Endothelial cell of umbilical vein (primary cell): ENCODE results near the gene VPS37D. TPM values are rescaled to one million over a fixed set of nuclear protein-coding genes. Genes with fewer than 3 reads are reported as not detected.

Experiments used
- BruUV-seq: library from RNA; stranded (reverse); fragments of 400-500 nt; replicated peaks from 2 replicates; lab custom pipeline; 2021; lab: Mats Ljungman, UMichigan
- CTCF ChIA-PET: fragments of 300-600, 350-600 bp; sonication (Branson Sonifier 250); formaldehyde crosslinking; loops from one replicate; lab custom pipeline; 2021; ENCODE audit warnings: antibody characterized with exemption, inconsistent platforms; lab: Charles Lee
- POLR2A ChIA-PET: fragments of 300-600, 350-600 bp; sonication (Branson Sonifier 250); formaldehyde crosslinking; loops from one replicate; lab custom pipeline; 2021; ENCODE audit warnings: antibody characterized with exemption, inconsistent platforms; lab: Charles Lee
- DNase-seq: peaks from one replicate; pipeline ENCODE4 v3.0.0-alpha.2; 2011; ENCODE audit warnings: low read depth, low spot score
- FAIRE-seq: peaks from 2 replicates; lab custom pipeline; 2011; peaks lifted over from hg19 to GRCh38; lab: Jason Lieb, UNC
- H2AFZ ChIP-seq: 2 replicates; pipeline ENCODE4 v1.6.0; 2012; ENCODE audit warnings: low read depth, low read length, control low read depth, inconsistent platforms
- H3K27ac ChIP-seq: 2 replicates; pipeline ENCODE4 v1.5.1; 2011; ENCODE audit warnings: low read depth, mild to moderate bottlenecking, control low read depth, low read length, moderate library complexity; ENCODE audit not compliant: insufficient read depth
- H3K27me3 ChIP-seq, 2 experiments: 2 replicates each; pipeline versions ENCODE4 v1.6.0 to v1.6.1; 2011; ENCODE audit warnings: low read length in 2 of 2, mixed read lengths in 1 of 2; ENCODE audit not compliant: control insufficient read depth in 2 of 2, insufficient read depth in 2 of 2
- H3K36me3 ChIP-seq, 2 experiments: 2 replicates in 1 of 2; 3 replicates in 1 of 2; pipeline ENCODE4 v1.5.1; 2011; ENCODE audit warnings: low read length in 2 of 2, mild to moderate bottlenecking in 1 of 2, moderate library complexity in 1 of 2; ENCODE audit not compliant: control insufficient read depth in 2 of 2, insufficient read depth in 2 of 2; ENCODE audit errors: extremely low read depth in 1 of 2
- H3K4me1 ChIP-seq: 3 replicates; pipeline ENCODE4 v1.5.1; 2011; ENCODE audit warnings: mild to moderate bottlenecking, low read length; ENCODE audit not compliant: control insufficient read depth, insufficient read depth; ENCODE audit errors: extremely low read depth
- H3K4me2 ChIP-seq: 2 replicates; pipeline ENCODE4 v1.6.1; 2011; ENCODE audit warnings: low read length, control low read depth, mixed read lengths; ENCODE audit not compliant: insufficient read depth
- H3K4me3 ChIP-seq, 3 experiments: fragments of 200-600 bp in 1 of 3; sonication (generic), shearing (Covaris generic) in 1 of 3; replicated peaks in 1 of 3; 2 replicates each; pipeline ENCODE4 v1.5.1; 2011 to 2016; ENCODE audit warnings: control low read depth in 3 of 3, low read length in 3 of 3, mild to moderate bottlenecking in 2 of 3, inconsistent platforms in 1 of 3, low read depth in 1 of 3, moderate library complexity in 1 of 3; ENCODE audit not compliant: insufficient read depth in 1 of 3
- H3K79me2 ChIP-seq: 2 replicates; pipeline ENCODE4 v1.6.0; 2012; ENCODE audit warnings: low read length, inconsistent platforms; ENCODE audit not compliant: control insufficient read depth, insufficient read depth
- H3K9ac ChIP-seq: replicated peaks from 2 replicates; pipeline ENCODE3; 2011; ENCODE audit warnings: low read length, control low read depth; ENCODE audit not compliant: insufficient read depth; ENCODE audit errors: extremely low read depth
- H3K9me1 ChIP-seq: replicated peaks from 3 replicates; pipeline ENCODE4 v1.6.0; 2011; ENCODE audit warnings: mild to moderate bottlenecking, low read length; ENCODE audit not compliant: control insufficient read depth, insufficient read depth; ENCODE audit errors: extremely low read depth
- H3K9me3 ChIP-seq: replicated peaks from 2 replicates; pipeline ENCODE4 v1.5.1; 2012; ENCODE audit warnings: low read length, inconsistent platforms; ENCODE audit not compliant: control insufficient read depth, insufficient read depth
- H4K20me1 ChIP-seq: replicated peaks from 2 replicates; pipeline ENCODE3; 2011; ENCODE audit warnings: mild to moderate bottlenecking, low read length; ENCODE audit not compliant: control insufficient read depth, insufficient read depth; ENCODE audit errors: extremely low read depth
- CTCF ChIP-seq, 2 donors: IDR thresholded peaks; 1 replicate in 1 of 2; 2 replicates in 1 of 2; pipeline ENCODE4 v1.5.1; 2011; ENCODE audit warnings: low read length in 2 of 2, mild to moderate bottlenecking in 2 of 2, moderate library complexity in 2 of 2, control low read depth in 1 of 2, inconsistent platforms in 1 of 2, low read depth in 1 of 2; ENCODE audit not compliant: insufficient read depth in 1 of 2; ENCODE audit errors: extremely low read depth in 1 of 2
- EZH2 ChIP-seq: IDR thresholded peaks from 2 replicates; pipeline ENCODE4 v1.6.1; 2012; ENCODE audit warnings: borderline replicate concordance, low read depth, mild to moderate bottlenecking, moderate library complexity, low read length, inconsistent platforms; ENCODE audit not compliant: severe bottlenecking
- FOS ChIP-seq: IDR thresholded peaks from 2 replicates; pipeline ENCODE4 v1.6.1; 2011; ENCODE audit warnings: mild to moderate bottlenecking, low read length, moderate library complexity, borderline replicate concordance; ENCODE audit not compliant: insufficient read depth
- GATA2 ChIP-seq: IDR thresholded peaks from 2 replicates; pipeline ENCODE4 v1.7.0; 2011; ENCODE audit warnings: low read depth, mild to moderate bottlenecking, moderate library complexity, mixed read lengths, low read length; ENCODE audit not compliant: insufficient read length, insufficient read depth
- JUN ChIP-seq: IDR thresholded peaks from 2 replicates; pipeline ENCODE4 v1.6.1; 2011; ENCODE audit warnings: borderline replicate concordance, low read depth; ENCODE audit not compliant: insufficient read length, insufficient read depth
- MAX ChIP-seq: IDR thresholded peaks from 2 replicates; pipeline ENCODE4 v1.6.1; 2011; ENCODE audit not compliant: insufficient read depth, insufficient read length
- MYC ChIP-seq: IDR thresholded peaks from one replicate; pipeline ENCODE4 v1.6.1; 2011; ENCODE audit warnings: mild to moderate bottlenecking, low read depth, low read length
- POLR2A ChIP-seq: IDR thresholded peaks from 2 replicates; pipeline ENCODE4 v1.6.1; 2012; ENCODE audit warnings: low read depth, mild to moderate bottlenecking, control low read depth, low read length
- POLR2AphosphoS5 ChIP-seq: IDR thresholded peaks from 2 replicates; pipeline ENCODE4 v1.6.1; 2012; ENCODE audit warnings: low read depth, mild to moderate bottlenecking, control low read depth, low read length, moderate library complexity; ENCODE audit not compliant: insufficient read depth
- dilution Hi-C: fragments of 300-500 bp; cut with MboI; formaldehyde crosslinking; loops from one replicate; pipeline ENCODE4 v1.15.0; 2019; ENCODE audit warnings: low sequenced_read_pairs; ENCODE audit not compliant: extremely low pct_ligation_motif_present
- intact Hi-C: fragments of 100-400 bp; cut with micrococcal nuclease; formaldehyde crosslinking; loops from one replicate; pipeline ENCODE4 v1.10.0; 2022
- polyA plus RNA-seq, 4 experiments: library from polyadenylated mRNA; depleted of rRNA in 3 of 4; stranded (reverse) in 3 of 4; unstranded in 1 of 4; fragments of >200 nt; gene quantifications; 2 replicates each; pipeline versions ENCODE4 v1.2.1 to v1.2.3, GENCODE V29; 2011 to 2012; ENCODE audit warnings: missing spikeins in 1 of 4
- total RNA-seq: library from RNA; stranded (reverse); gene quantifications from 2 replicates; pipeline ENCODE4 v1.2.3, GENCODE V29; 2021

The VPS37D gene
- total and polyA plus RNA-seq, 2 donors (not counting 3 experiments of a cell fraction or from before 2014, with no cell fraction given) = 2.0 to 2.1 TPM

- Histone ChIP-seq H4K20me1 (no peaks in the 10 kb centered on the region), H2AFZ (no peak overlapping the region), H3K4me2 (no peak overlapping the region), H3K9me1 (no peaks in the 10 kb centered on the region), H3K4me3 (no peak overlapping the region), H3K4me1 (no peaks in the 10 kb centered on the region), H3K9me3 (no peaks in the 10 kb centered on the region), H3K36me3 (peaks cover 7 to 30% of the 10 kb centered on the region in 2 experiments), H3K79me2 (no peaks in the 10 kb centered on the region), H3K9ac (no peak overlapping the region), H3K27me3 (no peaks in the 10 kb centered on the region), H3K27ac (no peak overlapping the region)
- DNase-seq (no peak), FAIRE-seq (no peak)
- dilution Hi-C loops = no loop called here
- CTCF ChIA-PET = interaction anchor here (1.0 to 3.2 kb wide), 8 partner anchors 8 to 71 kb away, joined by 3 to 26 read pairs (median 8); partner anchors contain the start of gene STX1A
- intact Hi-C loops = no loop called here
- BruUV-seq = no TSS peak
- POLR2A ChIA-PET = no interaction called here
- TF ChIP-seq EZH2 (no peak), MAX (no peak)
These were observed 33.0 kb downstream of the VPS37D start for GRCh38 chr7:73700581-73701134.

- no peak overlapping the region for H3K4me3 ChIP-seq
- no peak overlapping the region for H3K27ac ChIP-seq
- H4K20me1 ChIP-seq = no peaks in the 10 kb centered on the region
- H3K9me1 ChIP-seq = no peaks in the 10 kb centered on the region
- H3K9ac ChIP-seq = no peak overlapping the region
- FAIRE-seq (peak; percentile 58), DNase-seq (peak; percentile 46)
- H3K27me3 ChIP-seq = no peaks in the 10 kb centered on the region
- ChIA-PET POLR2A (no interaction called here), CTCF (interaction anchor here (1.0 to 3.2 kb wide), 11 partner anchors 9 to 95 kb away, joined by 3 to 26 read pairs (median 9); partner anchors contain the start of gene STX1A)
- BruUV-seq = no TSS peak
- intact Hi-C loops = no loop called here
- peak; percentile 23 for TF ChIP-seq POLR2AphosphoS5
- no peak for TF ChIP-seq MAX
- TF ChIP-seq JUN = no peak
- no peak for TF ChIP-seq EZH2
- peak; percentile 54 to 68 for TF ChIP-seq CTCF (IDR thresholded peaks at IDR 0.05; ENCODE audit: extremely low read depth in 1 of 2, insufficient read depth in 1 of 2, low read depth in 1 of 2, low read length in 2 of 2)
- TF ChIP-seq POLR2A = no peak
- TF ChIP-seq GATA2 = no peak
- TF ChIP-seq MYC = no peak
- no peak for TF ChIP-seq FOS
- H2AFZ ChIP-seq = no peak overlapping the region
- H3K79me2 ChIP-seq = no peaks in the 10 kb centered on the region
- H3K4me2 ChIP-seq = no peak overlapping the region
- H3K4me1 ChIP-seq = no peaks in the 10 kb centered on the region
- dilution Hi-C loops = no loop called here
- H3K9me3 ChIP-seq = no peaks in the 10 kb centered on the region
- H3K36me3 ChIP-seq = peaks cover 7 to 30% of the 10 kb centered on the region in 2 experiments
These were observed 33.8 kb downstream of the VPS37D start for GRCh38 chr7:73701357-73701995.
